RCC 7860 (cell line): ENCODE results near the gene KCNH5.
"Not testable (repeated sequence)": the region's sequence is repeated elsewhere in the genome, so short reads cannot be mapped to it uniquely, and the experiment has no call there.

Source experiments
- DNase-seq: peaks from one replicate; pipeline ENCODE4 v3.0.0-alpha.2; 2015; ENCODE audit warnings: low spot score
- FAIRE-seq: peaks from 2 replicates; lab custom pipeline; 2012; peaks lifted over from hg19 to GRCh38; lab: Jason Lieb, UNC

The KCNH5 gene

GRCh38 chr14:62894736-62895135 lies 150.5 kb downstream of the KCNH5 start:
- DNase-seq, result no peak
- no peak for FAIRE-seq

- FAIRE-seq (no peak), DNase-seq (no peak)
Measured at GRCh38 chr14:62889364-62889763, 155.9 kb downstream of the KCNH5 start.

- no peak for DNase-seq
- no peak for FAIRE-seq
Measured at GRCh38 chr14:62886461-62886860, 158.8 kb downstream of the KCNH5 start.

- FAIRE-seq, result no peak
- no peak for DNase-seq
Measured at GRCh38 chr14:62885451-62885850, 159.8 kb downstream of the KCNH5 start.

- FAIRE-seq, result no peak
- no peak for DNase-seq
Measured at GRCh38 chr14:62882967-62883366, 162.3 kb downstream of the KCNH5 start.

- no peak for DNase-seq
Measured at GRCh38 chr14:62866376-62866775, 178.9 kb downstream of the KCNH5 start.

GRCh38 chr14:62864588-62864987 lies 180.7 kb downstream of the KCNH5 start:
- DNase-seq, result no peak
- no peak for FAIRE-seq

More at GRCh38 chr14:62866376-62866775, 178.9 kb downstream of the KCNH5 start:
- no peak for FAIRE-seq

GRCh38 chr14:62858011-62858410 lies 187.2 kb downstream of the KCNH5 start:
- not testable (repeated sequence) for DNase-seq, FAIRE-seq

- FAIRE-seq (no peak), DNase-seq (no peak)
Measured at GRCh38 chr14:62854951-62855350, 190.3 kb downstream of the KCNH5 start.

- FAIRE-seq (no peak), DNase-seq (no peak)
Measured at GRCh38 chr14:62847168-62847567, 198.1 kb downstream of the KCNH5 start.

GRCh38 chr14:62844546-62844945 lies 200.7 kb downstream of the KCNH5 start:
- no peak for FAIRE-seq
- no peak for DNase-seq

- DNase-seq (no peak), FAIRE-seq (no peak)
Measured at GRCh38 chr14:62824086-62824485, 221.2 kb downstream of the KCNH5 start.

GRCh38 chr14:62819931-62820330 lies 225.3 kb downstream of the KCNH5 start:
- FAIRE-seq (no peak), DNase-seq (no peak)

GRCh38 chr14:62807636-62808035 lies 237.6 kb downstream of the KCNH5 start:
- no peak for FAIRE-seq

GRCh38 chr14:62800577-62800976 lies 244.7 kb downstream of the KCNH5 start:
- DNase-seq (no peak), FAIRE-seq (no peak)

More at GRCh38 chr14:62807636-62808035, 237.6 kb downstream of the KCNH5 start:
- no peak for DNase-seq

- FAIRE-seq, result no peak
- no peak for DNase-seq
Measured at GRCh38 chr14:62796431-62796830, 248.8 kb downstream of the KCNH5 start.

GRCh38 chr14:62792578-62792977 lies 252.7 kb downstream of the KCNH5 start:
- no peak for DNase-seq
- no peak for FAIRE-seq

GRCh38 chr14:62781328-62781727 lies 263.9 kb downstream of the KCNH5 start:
- FAIRE-seq, DNase-seq: not testable (repeated sequence)

- FAIRE-seq, result no peak
- DNase-seq, result no peak
Measured at GRCh38 chr14:62778852-62779251, 266.4 kb downstream of the KCNH5 start.

GRCh38 chr14:62778310-62778709 lies 266.9 kb downstream of the KCNH5 start:
- no peak for DNase-seq
- no peak for FAIRE-seq

- FAIRE-seq, result no peak
- no peak for DNase-seq
Measured at GRCh38 chr14:62777510-62777909, 267.7 kb downstream of the KCNH5 start.

- no peak for DNase-seq
- FAIRE-seq, result no peak
Measured at GRCh38 chr14:62776300-62776699, 269.0 kb downstream of the KCNH5 start.

GRCh38 chr14:62768753-62769152 lies 276.5 kb downstream of the KCNH5 start:
- FAIRE-seq, result no peak

GRCh38 chr14:62763951-62764350 lies 281.3 kb downstream of the KCNH5 start:
- DNase-seq (no peak), FAIRE-seq (no peak)

More at GRCh38 chr14:62768753-62769152, 276.5 kb downstream of the KCNH5 start:
- no peak for DNase-seq
